ENCODE measurements around the gene DAB1. TPM values are rescaled to one million over a fixed set of nuclear protein-coding genes. Genes with fewer than 3 reads are reported as not detected.

DAB1 gene
- total RNA-seq, 2 donors from 2014 or later, result 78.3 to 118 TPM

DNA sequence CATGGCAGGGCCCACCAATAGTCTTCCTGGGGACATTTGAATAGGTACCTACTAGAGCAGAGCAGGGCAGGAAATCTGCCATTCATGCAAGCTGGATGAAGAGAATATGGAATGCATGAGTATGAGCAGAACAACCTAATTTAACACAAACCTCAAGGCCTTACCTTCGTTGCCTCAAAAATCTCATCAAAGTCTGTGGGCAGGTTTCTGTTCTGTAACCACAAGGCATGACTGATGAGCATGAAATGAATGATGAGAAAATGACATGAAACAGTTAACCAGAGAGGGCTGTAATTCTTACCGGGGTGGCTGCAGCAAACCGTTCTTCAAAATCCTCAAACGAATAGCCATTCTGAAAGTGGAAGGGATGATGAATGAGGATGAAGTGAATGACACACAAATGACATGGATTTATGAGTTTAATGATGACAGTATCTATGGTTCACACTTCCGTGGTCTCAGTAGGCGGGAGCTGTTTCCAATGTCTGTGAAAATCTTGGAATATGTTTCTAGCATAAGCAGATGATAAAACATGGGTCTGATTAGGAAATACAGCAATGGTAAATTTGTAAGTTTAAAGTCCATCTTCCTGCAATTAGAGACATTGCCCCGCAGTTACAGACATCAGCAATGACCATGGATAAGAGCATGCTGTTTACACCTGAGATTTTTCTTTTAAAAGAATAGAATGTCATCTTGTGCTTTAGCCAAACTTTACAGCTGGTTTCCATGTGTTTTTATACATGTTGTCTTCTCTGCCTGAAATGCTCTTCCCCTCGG, 390.4 kb downstream of the DAB1 start:
- intact Hi-C loops (cut with DNase I), result no loop called here

DNA sequence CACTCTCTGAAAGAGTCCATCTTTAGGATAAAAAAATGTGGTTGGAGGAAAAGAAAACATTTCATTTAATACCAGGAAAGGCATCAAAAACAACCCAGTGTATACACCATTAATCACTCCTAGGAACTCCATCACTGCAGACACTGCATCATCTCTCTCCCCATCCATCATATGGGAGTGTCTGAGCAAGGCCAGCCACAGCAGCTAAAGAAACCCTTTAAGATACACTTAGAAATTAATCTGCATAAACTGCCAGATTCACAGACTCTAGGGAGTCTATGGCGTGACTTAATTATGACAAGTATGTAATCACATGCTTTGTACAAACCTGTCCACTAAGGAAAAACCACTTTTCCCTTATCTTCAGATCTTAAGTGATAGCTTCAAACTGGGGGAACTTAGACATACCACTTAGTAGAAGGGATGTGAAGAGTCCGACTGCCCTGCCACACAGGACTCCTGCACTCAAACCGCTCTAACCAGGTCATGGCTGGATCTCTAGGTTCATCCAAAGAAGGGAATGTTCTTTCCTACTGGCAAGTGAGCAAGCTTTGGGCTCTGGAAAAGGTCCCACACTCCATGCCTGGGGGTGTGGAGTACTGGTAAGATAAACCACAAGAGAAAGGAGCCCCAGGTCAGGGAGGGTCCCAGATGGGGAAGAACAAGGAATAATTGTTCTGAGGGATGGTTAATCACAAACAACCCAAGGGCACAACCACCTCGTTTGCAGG, 397.1 kb downstream of the DAB1 start:
- DNase-seq (ENCODE audit: low spot score), result no peak
- intact Hi-C loops (cut with DNase I), result no loop called here

More for the DNA sequence above, 390.4 kb downstream of the DAB1 start:
- DNase-seq (ENCODE audit: low spot score), result no peak

DNA sequence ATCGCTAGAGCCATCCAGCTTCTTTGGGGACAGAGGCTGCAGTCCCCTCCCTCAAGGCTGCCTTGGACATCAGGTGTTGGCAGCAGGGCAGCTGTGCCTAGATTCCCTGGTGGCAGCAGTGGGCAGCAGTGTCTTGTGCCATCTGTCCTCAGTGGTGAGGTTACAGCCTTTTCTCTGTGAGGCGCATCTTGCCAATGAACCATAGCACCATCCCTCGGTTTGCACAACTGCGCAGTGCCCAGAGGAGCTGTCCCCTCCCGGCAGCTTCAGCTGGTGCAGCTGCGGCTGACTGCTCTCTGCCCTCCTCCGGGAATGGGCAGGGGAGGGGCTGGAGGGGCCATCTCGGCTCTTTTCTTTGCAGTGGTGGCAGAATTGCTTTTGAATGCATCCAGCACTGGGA, 399.0 kb downstream of the DAB1 start:
- intact Hi-C loops (cut with DNase I), result no loop called here
- no peak for DNase-seq (ENCODE audit: low spot score)

DNA sequence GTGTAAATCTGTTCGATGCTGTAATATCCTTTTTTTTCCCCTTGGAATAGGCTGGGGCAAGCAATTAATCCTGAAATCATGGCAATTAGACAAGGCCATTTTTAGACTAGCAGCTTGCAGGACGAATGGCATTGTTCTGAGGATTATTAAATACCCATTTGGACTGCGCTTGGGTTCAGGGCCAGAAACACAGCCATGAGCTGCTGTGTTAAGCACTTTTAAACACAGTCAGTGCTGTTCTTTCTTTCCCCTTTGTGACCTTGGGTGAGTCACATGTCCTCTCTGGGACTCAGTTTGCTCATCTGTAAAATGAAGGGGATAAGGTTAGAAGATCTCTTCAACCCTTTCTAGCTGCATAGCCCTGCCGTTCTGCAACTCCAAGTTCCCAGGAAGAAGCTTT, 399.4 kb downstream of the DAB1 start:
- no peak for DNase-seq (ENCODE audit: low spot score)
- intact Hi-C loops (cut with DNase I), result no loop called here

DNA sequence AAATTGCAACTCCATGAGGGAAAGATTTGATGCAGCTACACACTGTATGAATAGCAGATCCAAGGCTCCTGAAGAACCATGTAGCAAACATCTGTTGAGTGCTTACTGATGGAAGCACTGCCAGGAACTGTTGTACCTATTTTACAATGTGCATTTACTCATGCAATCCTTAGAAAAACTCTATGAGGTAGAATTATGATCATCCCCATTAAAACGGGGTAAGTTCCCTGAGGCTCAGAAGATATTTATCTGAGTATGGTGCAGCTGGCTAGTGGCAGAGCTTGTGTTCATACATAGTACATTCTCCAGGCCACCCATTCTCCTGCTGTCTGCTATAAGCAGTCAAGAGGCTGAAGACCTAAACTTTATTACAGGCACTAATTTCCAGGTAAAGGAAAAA, 403.6 kb downstream of the DAB1 start:
- intact Hi-C loops (cut with DNase I), result no loop called here
- no peak for DNase-seq (ENCODE audit: low spot score)

DNA sequence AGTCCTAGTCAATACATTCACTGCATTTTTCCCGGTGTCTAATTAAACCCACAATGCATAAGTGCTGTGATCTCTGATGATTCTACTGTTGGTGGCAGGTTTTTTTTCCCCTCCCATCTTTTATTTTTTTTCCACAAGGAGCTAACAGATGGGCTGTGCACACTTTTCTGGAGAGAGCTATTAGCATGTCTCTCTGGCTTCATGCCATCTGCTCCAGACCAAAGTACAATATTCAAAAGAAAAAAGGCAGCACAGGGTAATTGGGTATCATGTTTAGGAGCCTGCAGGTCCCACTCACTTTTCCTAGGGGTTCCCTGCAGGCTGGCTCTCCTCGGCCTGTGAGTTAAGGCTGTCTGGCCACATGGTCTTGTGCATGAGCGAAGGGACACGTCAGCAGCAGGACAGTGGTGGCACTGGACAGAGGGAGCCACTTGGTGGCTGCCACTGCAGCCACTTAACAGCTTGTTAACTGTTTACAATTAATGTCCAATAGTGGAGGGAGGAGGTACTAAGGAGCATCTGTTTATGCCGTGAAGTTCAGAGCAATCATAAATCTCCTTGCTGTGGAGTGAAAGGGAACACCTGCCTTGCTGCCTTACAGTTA, 404.5 kb downstream of the DAB1 start:
- intact Hi-C loops (cut with DNase I), result no loop called here
- DNase-seq (ENCODE audit: low spot score), result no peak

DNA sequence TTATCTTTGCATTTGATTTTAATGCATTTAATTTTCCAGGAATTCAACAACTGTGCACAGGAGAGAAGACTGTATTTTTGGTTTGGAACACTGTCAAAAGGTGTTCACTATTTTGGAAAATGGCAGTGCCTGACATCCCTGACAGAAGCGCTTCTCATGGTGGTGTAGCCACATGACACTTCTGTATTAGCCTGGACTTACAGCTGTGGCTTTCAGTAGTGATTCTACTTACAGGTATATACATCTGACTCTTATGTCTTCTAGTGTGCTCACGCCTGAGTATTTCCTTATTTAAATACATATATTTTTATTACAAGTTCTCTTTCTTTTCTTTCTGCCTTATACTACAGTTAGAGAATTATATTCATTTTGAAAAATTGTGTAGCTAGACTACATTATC, 405.7 kb downstream of the DAB1 start:
- DNase-seq (ENCODE audit: low spot score), result no peak
- intact Hi-C loops (cut with DNase I), result no loop called here

DNA sequence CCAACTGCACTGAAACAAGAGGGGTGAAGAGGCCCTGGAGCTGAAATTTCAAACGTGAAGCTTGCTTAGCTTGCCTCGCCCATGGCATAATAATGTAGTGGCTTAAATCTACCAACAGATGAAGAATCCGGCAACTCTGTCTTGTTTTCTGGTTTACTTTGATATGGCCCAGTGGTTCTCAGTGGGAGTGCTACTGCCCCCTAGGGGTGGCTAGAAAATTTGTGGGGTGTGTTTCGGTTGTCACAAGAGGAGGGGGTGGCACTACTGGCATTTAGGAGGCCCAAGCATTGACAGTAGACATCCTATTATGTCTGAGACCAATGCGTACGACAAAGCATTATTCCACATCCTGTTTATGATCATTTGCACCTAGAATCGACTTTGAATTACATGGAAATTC, 406.1 kb downstream of the DAB1 start:
- intact Hi-C loops (cut with DNase I), result no loop called here
- DNase-seq (ENCODE audit: low spot score), result no peak

DNA sequence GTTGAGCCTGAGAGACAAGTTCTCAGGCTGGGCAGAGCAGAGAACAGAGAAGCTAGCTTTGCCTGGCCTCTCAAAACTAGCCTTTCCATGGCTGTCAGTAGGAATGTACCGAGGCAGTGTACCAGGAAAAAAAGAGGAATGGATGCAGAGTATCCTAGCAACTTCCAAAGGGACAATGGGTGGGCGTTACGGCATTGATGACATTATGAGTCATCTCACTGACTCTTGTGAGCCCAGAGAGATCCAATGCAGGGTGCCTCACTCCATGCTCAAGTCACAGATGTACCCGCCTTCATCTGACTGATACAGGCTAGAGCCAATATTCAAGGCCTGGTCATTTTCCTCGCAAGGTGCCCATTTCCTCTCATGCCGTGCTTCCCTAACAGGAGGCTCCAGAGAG, 406.7 kb downstream of the DAB1 start:
- intact Hi-C loops (cut with DNase I), result no loop called here
- DNase-seq (ENCODE audit: low spot score), result no peak

DNA sequence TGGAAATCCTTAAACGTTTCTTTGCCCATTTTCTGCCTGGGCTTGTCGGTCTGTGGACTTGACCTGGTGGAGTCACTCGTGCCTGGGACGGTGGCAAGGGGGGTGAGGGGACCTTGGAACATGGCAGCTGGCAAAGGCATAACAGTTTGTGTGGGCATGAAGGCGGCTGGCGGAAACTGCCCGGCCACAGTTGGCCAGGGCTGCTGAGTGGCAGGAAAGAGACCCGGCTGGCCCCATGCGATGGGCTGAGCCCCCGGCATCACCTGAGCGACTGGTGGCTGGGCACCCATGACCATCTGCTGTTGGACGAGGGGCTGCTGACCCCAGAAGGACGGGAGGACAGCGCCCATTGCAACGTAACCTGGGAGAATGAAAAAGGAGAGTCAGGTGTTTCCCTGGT, 408.8 kb downstream of the DAB1 start:
- DNase-seq (ENCODE audit: low spot score), result no peak
- intact Hi-C loops (cut with DNase I), result no loop called here

DNA sequence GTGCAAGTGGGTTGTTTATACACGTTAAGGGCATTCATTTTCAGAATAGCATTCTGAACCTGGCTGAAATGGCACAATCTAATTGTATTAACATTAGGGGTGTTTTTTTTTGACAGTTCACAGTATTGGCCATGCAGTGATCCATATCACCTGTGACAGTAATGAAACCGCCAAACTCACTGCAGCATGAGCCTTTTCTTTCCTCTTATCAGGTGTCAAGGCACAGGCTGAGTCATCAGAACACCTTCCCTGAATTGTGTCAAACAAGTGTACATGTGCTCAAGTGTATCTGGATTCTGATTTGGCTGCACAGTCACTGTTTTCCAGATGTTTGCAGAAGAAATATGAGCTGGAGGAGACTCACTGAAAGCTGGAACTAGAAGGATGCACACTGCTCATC, 410.3 kb downstream of the DAB1 start:
- intact Hi-C loops (cut with DNase I), result no loop called here
- no peak for DNase-seq (ENCODE audit: low spot score)

DNA sequence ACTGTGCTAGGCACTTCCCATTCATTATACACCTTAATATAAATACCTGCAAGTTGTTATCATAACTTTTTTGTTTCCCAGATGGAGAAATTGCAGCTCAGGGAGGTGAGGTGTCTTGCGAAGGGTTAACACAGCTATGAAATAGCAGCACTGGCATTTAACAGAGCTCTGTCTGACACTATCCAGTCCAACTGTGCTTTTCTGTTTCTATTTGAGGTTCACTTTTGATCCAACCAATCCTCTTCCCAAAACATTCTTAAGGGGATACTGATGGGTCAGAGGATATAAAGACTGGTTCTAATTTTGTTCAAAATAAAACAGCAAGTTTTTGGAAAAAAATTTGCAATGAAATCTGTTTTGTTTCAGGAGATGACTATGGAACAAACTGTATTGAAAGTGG, 411.5 kb downstream of the DAB1 start:
- intact Hi-C loops (cut with DNase I), result no loop called here

DNA sequence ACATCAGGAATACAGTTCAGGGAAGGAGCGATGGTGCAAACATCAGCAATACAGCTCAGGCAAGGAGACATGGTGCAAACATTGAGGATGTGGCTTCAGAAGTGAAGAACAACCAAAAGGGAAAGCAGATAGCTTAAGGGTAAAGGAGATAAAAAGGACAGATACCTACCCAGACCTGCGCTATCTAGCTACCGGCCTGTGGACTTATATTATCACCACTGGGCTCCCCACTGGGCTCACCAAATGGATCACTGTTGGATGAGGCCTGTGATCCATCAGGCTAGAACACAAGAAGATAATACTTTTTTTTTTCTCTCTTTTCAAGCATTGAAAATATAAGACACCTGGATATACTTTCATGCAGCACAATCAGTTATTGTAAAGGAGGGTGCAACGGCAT, 413.3 kb downstream of the DAB1 start:
- intact Hi-C loops (cut with DNase I), result no loop called here
- no peak for DNase-seq (ENCODE audit: low spot score)

More for the DNA sequence above, 411.5 kb downstream of the DAB1 start:
- no peak for DNase-seq (ENCODE audit: low spot score)

DNA sequence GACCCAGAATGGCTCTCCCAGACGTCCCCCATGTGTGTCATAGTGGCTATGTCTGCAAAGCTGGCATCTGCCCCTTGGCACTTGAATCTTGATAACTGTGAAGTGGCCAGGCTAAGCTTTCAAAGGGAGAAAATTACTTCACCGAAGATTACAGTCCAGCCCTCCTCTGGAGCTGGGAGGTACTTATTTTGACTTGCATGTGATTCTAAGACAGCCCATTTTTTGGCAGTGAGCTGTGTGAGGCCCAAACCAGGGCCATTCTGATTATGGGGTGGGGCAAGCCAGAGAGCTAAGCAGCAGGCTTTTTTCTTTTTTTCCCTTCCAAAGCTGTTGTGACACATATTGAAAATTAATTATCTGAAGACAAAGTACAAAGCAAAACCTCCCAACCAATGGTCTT, 415.9 kb downstream of the DAB1 start:
- no peak for DNase-seq (ENCODE audit: low spot score)
- intact Hi-C loops (cut with DNase I), result no loop called here

DNA sequence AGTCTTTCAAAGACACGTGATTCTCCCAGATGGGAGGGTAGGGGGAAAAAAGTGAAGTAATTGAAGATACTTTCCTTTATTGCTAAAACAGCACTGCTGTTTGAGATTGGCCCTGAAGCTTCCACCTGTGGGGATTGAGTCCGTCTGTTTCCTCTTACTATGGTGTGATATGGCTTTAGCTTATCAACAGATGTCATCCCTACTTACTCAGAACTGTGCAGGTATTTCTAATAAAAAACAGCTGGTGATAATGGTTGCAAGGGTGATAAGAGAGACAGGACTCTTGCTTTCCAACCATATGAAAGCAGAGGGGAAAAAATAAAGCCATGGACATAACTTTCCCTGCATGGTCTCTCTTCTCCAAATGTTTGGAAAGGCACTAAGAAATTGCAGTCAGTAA, 416.4 kb downstream of the DAB1 start:
- intact Hi-C loops (cut with DNase I), result no loop called here

DNA sequence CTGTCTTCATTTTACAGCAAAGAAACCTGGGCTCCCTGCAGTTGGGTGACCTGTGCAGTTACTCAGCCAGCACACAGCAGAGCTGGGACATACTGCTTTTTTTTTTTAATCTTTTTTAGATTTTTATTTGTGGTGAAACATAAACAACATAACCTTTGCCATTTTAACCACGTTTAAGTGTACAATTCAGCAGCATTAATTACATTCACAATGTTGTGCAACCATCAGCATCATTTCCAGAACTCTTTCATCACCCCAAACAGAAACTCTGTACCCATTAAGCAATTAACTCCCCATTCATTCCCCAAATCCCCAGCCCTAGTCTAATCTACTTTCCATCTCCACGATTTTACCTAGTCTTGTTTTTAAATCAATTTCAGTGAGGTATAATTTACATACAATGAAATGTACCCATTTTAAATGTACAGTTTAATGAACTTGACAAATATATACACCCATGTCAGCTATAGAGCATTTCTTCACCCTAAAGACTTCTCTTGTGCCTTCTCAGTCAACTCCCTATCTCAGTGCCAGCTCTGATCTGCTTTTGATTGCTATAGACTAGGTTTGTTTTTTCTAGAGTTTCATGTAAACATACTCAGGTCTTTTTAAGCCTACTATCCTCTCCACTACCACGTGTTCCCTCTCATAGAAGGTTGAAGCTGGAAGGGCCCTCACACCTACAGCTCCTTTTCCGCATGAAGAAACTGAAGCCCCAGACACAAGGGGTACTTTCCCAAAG, 420.3 kb downstream of the DAB1 start:
- intact Hi-C loops (cut with DNase I), result no loop called here
- no peak for DNase-seq (ENCODE audit: low spot score)

More for the DNA sequence above, 416.4 kb downstream of the DAB1 start:
- no peak for DNase-seq (ENCODE audit: low spot score)

DNA sequence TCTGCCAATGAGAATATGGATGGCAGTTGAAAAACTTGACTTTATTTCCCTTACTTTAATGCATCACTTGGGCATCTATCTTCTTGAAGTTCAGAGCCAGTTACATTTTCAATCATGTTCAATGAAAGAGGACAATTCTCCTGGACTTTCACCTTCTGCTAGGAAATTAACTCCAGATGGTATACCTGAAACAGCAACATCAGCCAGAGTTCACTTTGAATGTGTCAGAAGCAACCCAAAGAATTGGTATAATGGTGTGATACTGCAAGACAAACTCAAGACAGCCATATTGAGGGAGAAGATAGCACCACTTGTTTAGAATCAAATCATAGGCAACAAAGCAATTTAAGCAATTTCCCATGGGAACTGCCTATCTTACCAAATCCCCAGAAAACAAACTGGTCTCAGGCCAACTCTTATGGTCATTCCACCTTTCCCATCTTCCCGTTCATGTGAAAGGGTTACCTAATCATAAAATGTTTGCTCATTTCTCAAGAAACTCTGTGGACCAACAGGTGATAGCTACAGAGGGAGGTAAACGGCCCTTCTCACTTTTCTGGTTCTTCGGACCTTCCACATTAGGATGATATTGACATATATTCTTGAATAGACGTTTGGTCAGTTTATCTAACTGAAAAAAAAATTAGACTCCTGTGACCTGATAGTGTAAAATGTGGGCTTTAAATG, 428.3 kb downstream of the DAB1 start:
- intact Hi-C loops (cut with DNase I), result loop anchor here in 1 of 2 donors (5.0 kb wide), 1 partner anchor 1248 kb away; no protein-coding TSS in a partner anchor
- DNase-seq (ENCODE audit: low spot score), result no peak

DNA sequence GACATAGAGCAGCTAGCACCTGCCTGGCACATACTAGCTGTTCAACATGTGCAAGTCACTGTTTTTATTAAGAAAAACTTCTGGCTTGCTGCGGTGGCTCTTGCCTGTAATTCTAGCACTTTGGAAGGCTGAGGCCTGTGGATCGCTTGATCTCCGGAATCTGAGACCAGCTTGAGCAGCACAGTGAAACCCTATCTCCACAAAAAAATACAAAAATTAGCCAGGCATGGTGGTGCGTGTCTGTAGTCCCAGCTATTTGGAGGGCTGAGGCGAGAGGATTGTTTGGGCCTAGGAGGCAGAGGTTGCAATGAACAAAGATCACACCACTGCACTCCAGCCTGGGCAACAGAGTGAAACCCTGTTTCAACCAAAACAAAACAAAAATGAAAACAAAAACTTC, 430.4 kb downstream of the DAB1 start:
- no peak for DNase-seq (ENCODE audit: low spot score)
- intact Hi-C loops (cut with DNase I), result no loop called here
